Measurements from ENCODE around the gene ORC1. TPM values are rescaled to one million over a fixed set of nuclear protein-coding genes. Genes with fewer than 3 reads are reported as not detected.

Gene ORC1
- 0.64 and 0.96 TPM in 2 replicates for total RNA-seq

GRCh38 chr1:52404116-52404974, at the start of gene ORC1, which contains the start of gene PRPF38A:
Gene ORC1 (minus strand): TSS chr1:52404423. CDS start chr1:52402223, 2,200 bp downstream.
Gene PRPF38A (plus strand): TSS chr1:52404602. CDS start chr1:52404750, 148 bp downstream.

GRCh38 chr1:52365746-52366516, 38.3 kb downstream of the ORC1 start, which contains the start of gene CC2D1B:
Gene CC2D1B (minus strand): TSS chr1:52366205. CDS start chr1:52364620, 1,585 bp downstream.

Other genes starting within 250 kb of the ORC1 start
- gene CC2D1B, start 38.2 kb downstream of the ORC1 start, total RNA-seq, result 23.4 and 33.0 TPM in 2 replicates
- gene PRPF38A, start 179 bp upstream of the ORC1 start, total RNA-seq, result 5.1 and 5.5 TPM in 2 replicates
- gene TUT4, start 148.7 kb upstream of the ORC1 start, total RNA-seq, result 20.0 and 28.1 TPM in 2 replicates
- 2.3 and 6.0 TPM in 2 replicates for gene GPX7, start 197.9 kb upstream of the ORC1 start, total RNA-seq
- not detected in 2 replicates for gene SHISAL2A, start 228.7 kb upstream of the ORC1 start, total RNA-seq

All from tracheal epithelial cell (primary cell).